Astrocyte (in vitro differentiated cells and primary cell): ENCODE results near the gene UGT1A7.
"Not testable (repeated sequence)": the region's sequence is repeated elsewhere in the genome, so short reads cannot be mapped to it uniquely, and the experiment has no call there.

Source experiments
- CTCF ChIP-seq: IDR thresholded peaks from 2 replicates; pipeline ENCODE4 v1.5.1; 2011; ENCODE audit warnings: low read depth, mild to moderate bottlenecking, inconsistent platforms, low read length, moderate library complexity; ENCODE audit not compliant: insufficient read depth
- EZH2 ChIP-seq: IDR thresholded peaks from 2 replicates; pipeline ENCODE4 v1.6.1; 2012; ENCODE audit warnings: mild to moderate bottlenecking, low read length, inconsistent platforms; ENCODE audit not compliant: insufficient read depth

GRCh38 chr2:233655943-233656342 lies 25.8 kb upstream of the UGT1A7 start:
- not testable (repeated sequence) for TF ChIP-seq EZH2, CTCF
